Skeletal muscle tissue (tissue), 4 donors: Measurements from ENCODE around the gene SSBP1. TPM values are rescaled to one million over a fixed set of nuclear protein-coding genes. Genes with fewer than 3 reads are reported as not detected.
"Not testable (repeated sequence)": the region's sequence is repeated elsewhere in the genome, so short reads cannot be mapped to it uniquely, and the experiment has no call there.

Experiments used
- H3K27ac ChIP-seq: one replicate; pipeline ENCODE4 v1.7.0; 2013; ENCODE audit warnings: mild to moderate bottlenecking, low read depth, low read length, inconsistent platforms
- H3K27me3 ChIP-seq, 3 donors: one replicate each; pipeline ENCODE4 v1.7.0; 2013; ENCODE audit warnings: low read length in 3 of 3; ENCODE audit not compliant: control insufficient read depth in 3 of 3, insufficient read depth in 3 of 3
- H3K36me3 ChIP-seq, 3 donors: one replicate each; pipeline ENCODE4 v1.7.0; 2013; ENCODE audit warnings: low read length in 3 of 3; ENCODE audit not compliant: control insufficient read depth in 3 of 3, insufficient read depth in 3 of 3
- H3K4me1 ChIP-seq, 3 donors: one replicate each; pipeline ENCODE4 v1.7.0; 2013; ENCODE audit warnings: low read length in 3 of 3, mild to moderate bottlenecking in 3 of 3; ENCODE audit not compliant: control insufficient read depth in 3 of 3, insufficient read depth in 3 of 3
- H3K4me3 ChIP-seq, 3 donors: one replicate each; pipeline ENCODE4 v1.7.0; 2013; ENCODE audit warnings: low read length in 3 of 3
- H3K9ac ChIP-seq, 3 donors: one replicate each; pipeline ENCODE4 v1.7.0; 2013; ENCODE audit warnings: low read length in 3 of 3, mild to moderate bottlenecking in 3 of 3, moderate library complexity in 2 of 3, low read depth in 1 of 3
- H3K9me3 ChIP-seq, 3 donors: one replicate each; pipeline ENCODE4 v1.7.0; 2013; ENCODE audit warnings: low read length in 3 of 3; ENCODE audit not compliant: control insufficient read depth in 3 of 3
- total RNA-seq: library from RNA; depleted of rRNA; stranded (reverse); fragments of >200 nt; gene quantifications from one replicate; pipeline ENCODE4 v1.2.3, GENCODE V29; 2014
- donor health status: Osteomylitis.

Gene SSBP1
- total RNA-seq, 1 donor from 2014 or later, result 101 TPM

DNA sequence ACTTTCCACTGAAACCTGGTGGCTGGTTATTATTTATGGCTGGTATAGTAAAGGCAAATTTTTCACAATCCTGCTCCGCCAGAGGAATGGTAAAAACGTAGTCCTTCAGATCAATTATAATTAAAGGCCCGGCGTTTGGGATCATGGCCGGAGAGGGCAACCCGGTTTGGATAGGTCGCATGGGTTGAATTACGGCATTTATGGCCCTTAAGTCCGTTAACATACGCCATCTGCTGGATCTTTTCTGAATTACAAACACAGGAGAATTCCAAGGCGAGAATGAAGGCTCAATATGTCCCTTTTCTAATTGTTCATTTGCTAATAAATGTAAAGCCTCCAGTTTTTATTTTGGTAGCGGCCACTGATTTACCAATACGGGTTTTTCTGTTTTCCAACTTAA, 14.5 kb downstream of the SSBP1 start:
- H3K9me3 ChIP-seq, result peaks cover 3 to 7% (median 4%) of the 10 kb centered on the region in 3 donors
- H3K27ac ChIP-seq, result no peak overlapping the region
- no peak overlapping the region for H3K4me3 ChIP-seq
- no peak overlapping the region for H3K9ac ChIP-seq
- peaks cover 39 to 63% (median 45%) of the 10 kb centered on the region in 3 donors for H3K36me3 ChIP-seq
- H3K27me3 ChIP-seq, result no peaks in the 10 kb centered on the region
- no peaks in the 10 kb centered on the region for H3K4me1 ChIP-seq

DNA sequence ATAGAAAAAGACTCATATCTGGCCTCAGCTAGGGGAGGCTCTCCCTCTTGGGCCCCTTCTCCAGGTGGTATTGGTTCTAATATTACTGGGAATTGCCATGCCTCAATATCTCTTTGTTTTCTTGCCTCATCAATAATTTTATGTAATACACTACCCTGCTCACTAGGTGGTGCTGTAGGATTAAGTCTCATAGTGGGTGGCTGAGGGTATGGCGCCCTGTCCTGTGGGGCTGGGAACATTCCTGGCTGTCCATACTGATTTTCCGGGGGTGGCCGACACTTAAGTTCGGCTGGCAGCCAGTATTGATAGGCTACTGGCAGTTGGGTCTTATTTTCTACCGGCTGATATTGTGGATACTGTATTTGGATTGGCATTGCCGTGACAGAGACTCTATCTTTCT, 16.8 kb downstream of the SSBP1 start:
- H3K36me3 ChIP-seq, result peaks cover 34 to 60% (median 49%) of the 10 kb centered on the region in 3 donors
- H3K27me3 ChIP-seq, result no peaks in the 10 kb centered on the region
- peaks cover 3 to 7% (median 4%) of the 10 kb centered on the region in 3 donors for H3K9me3 ChIP-seq
- H3K4me3 ChIP-seq, result no peak overlapping the region
- no peak overlapping the region for H3K27ac ChIP-seq
- no peak overlapping the region for H3K9ac ChIP-seq
- no peaks in the 10 kb centered on the region for H3K4me1 ChIP-seq

DNA sequence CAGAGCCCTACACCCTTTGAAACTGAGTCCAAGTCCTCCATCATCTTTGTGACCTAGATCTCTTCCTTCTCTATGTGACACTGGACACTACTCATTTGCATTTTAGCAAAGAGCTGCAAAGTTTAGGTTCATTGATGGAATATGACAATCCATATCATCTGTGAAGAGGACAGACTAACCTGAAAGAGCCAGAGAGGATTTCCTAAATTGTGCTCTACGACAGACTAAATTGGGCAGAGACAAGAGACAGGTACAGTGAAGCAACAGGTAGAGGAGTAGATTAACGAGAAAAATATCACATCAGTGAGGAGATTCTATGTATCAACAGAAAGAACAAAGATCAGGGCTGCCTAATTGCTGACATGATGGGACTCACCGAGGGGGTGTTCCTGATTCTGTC, 25.6 kb downstream of the SSBP1 start, which contains the start of gene TAS2R3:
Gene TAS2R3 (plus strand): TSS at position 301 of the 400 bp plus-strand sequence. CDS start 62 bp downstream, at position 363.
- no peak within 1 kb of the TSS for H3K4me3 ChIP-seq
- no peaks in the 10 kb centered on the region for H3K27me3 ChIP-seq
- no peaks in the 10 kb centered on the region for H3K4me1 ChIP-seq
- no peaks in the 10 kb centered on the region for H3K9me3 ChIP-seq
- peaks cover 6 to 29% (median 24%) of the 10 kb centered on the region in 3 donors for H3K36me3 ChIP-seq
- no peak within 1 kb of the TSS for H3K27ac ChIP-seq
- H3K9ac ChIP-seq, result no peak within 1 kb of the TSS

DNA sequence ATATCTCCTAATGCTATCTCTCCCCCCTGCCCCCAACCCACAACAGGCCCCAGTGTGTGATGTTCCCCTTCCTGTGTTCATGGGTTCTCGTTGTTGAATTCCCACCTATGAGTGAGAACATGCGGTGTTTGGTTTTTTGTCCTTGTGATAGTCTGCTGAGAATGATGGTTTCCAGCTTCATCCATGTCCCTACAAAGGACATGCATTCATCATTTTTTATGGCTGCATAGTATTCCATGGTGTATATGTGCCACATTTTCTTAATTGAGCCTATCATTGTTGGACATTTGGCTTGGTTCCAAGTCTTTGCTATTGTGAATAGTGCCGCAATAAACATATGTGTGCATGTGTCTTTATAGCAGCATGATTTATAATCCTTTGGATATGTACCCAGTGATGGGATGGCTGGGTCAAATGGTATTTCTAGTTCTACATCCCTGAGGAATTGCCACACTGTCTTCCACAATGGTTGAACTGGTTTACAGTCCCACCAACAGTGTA, 32.0 kb downstream of the SSBP1 start:
- not testable (repeated sequence) for H3K9me3 ChIP-seq, H3K4me3 ChIP-seq, H3K27me3 ChIP-seq, H3K4me1 ChIP-seq, H3K27ac ChIP-seq, H3K36me3 ChIP-seq, H3K9ac ChIP-seq

DNA sequence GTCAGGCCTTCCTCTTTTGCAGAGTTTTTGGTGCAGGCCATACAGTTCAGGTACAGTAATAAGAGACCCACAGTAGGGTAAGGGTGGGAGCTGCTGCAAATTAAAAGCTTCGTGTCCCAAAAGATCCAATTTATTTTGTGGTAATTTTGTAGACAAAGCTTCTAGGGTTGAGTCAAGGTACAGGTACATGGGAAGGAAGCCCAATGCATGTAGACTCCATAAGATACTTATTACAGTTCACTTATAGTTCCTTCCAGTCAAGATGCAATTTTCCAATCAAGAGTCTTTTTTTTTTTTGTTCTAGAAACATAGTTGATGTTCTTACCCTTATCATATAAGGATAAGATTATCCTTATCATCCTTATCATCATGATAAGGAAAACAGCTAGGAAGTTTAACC, 38.2 kb downstream of the SSBP1 start, which contains the start of gene TAS2R4:
Gene TAS2R4 (plus strand): TSS at position 301 of the 400 bp plus-strand sequence. CDS start 1,815 bp downstream, outside the sequence.
- Histone ChIP-seq H3K9me3 (no peaks in the 10 kb centered on the region), H3K36me3 (peaks cover 3 to 11% (median 8%) of the 10 kb centered on the region in 3 donors), H3K27ac (no peak within 1 kb of the TSS), H3K4me1 (no peaks in the 10 kb centered on the region), H3K9ac (no peak within 1 kb of the TSS), H3K4me3 (no peak within 1 kb of the TSS), H3K27me3 (no peaks in the 10 kb centered on the region)

DNA sequence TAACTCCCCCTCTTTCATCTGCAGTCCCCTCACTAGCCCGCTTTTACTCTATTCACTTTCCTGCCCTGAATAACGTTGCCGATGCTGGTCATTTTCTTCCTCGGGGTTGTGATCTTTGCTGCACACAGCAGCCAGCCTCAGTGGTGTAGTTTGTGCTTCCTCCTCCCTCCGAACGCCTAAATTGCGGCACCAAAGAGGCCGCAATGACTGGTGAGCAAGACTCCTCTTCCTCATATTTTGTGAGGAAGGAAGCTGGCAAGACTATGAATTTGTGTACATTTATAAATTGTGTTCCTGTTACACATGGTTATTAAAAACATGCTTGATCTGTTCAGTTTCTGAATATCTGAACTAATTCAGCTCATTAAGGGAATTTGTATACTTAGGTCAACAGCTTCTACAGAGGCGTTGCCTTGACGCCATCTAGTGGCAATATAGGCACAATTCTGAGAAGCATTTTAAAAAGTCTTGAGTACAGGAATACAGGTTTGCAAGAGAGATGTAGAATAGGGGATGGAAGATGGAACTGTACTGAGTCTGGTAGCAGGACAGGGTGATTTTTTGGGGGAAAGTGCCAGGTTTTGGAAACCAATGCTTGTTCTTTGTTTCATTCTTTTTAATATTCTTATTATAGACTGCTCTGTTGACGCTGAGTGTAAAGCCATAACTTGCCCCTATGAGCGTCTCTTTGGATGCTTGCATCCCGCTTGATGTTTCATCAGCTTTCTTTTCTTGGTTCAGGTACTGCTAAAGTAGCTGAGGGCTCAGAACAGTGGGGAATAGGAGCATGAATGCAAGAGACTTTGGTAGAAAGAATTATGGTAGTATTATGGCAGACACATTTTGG, 47.8 kb downstream of the SSBP1 start:
- Histone ChIP-seq H3K9ac (no peak overlapping the region), H3K4me3 (no peak overlapping the region), H3K36me3 (peaks cover 2 to 6% (median 4%) of the 10 kb centered on the region in 3 donors), H3K9me3 (no peaks in the 10 kb centered on the region), H3K4me1 (no peaks in the 10 kb centered on the region), H3K27ac (no peak overlapping the region), H3K27me3 (no peaks in the 10 kb centered on the region)

DNA sequence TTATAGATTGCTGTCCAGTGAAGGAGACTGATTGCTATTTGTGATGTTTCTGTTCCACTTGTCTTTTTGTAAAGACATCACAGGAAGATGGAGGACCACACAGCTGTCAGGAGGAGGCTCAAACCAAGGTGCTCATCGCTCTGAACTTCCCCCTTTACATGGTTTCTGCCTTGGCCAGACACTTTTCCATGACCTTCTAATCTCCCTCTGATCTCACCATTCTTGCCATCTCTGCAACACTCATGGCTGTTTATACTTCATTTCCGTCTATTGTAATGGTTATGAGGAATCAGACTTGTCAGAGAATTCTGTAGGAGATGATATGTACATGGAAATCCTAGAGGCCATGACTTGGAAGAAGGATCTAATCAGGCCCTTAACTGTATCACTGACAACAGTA, 50.1 kb downstream of the SSBP1 start:
- no peak overlapping the region for H3K4me3 ChIP-seq
- no peak overlapping the region for H3K27ac ChIP-seq
- H3K36me3 ChIP-seq, result peaks cover 2 to 6% (median 4%) of the 10 kb centered on the region in 3 donors
- no peak overlapping the region for H3K9ac ChIP-seq
- H3K9me3 ChIP-seq, result no peaks in the 10 kb centered on the region
- H3K4me1 ChIP-seq, result no peaks in the 10 kb centered on the region
- H3K27me3 ChIP-seq, result no peaks in the 10 kb centered on the region

DNA sequence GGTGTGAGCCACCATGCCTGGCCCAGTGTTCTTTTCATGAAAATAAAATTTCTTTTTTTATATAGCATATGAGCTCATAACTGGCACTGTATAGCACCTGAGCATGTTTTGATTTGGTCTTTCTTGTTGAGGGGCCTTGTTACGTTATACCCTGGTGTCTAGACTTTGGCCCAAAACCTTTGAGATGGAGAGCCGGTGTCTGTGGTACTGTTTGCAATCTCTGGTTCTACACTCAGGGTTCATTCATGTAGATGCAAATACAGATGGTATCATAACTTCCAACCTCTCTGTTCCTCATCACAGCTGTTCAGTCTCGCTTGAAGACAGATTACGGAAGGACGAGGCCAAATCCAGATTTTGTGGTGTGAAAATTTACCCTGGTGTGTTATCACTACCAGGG, 51.8 kb downstream of the SSBP1 start, which contains the start of gene TAS2R5:
Gene TAS2R5 (plus strand): TSS at position 301 of the 400 bp plus-strand sequence. CDS start 145 bp downstream, outside the sequence.
- H3K4me1 ChIP-seq, result no peaks in the 10 kb centered on the region
- H3K36me3 ChIP-seq, result peaks cover 2 to 6% (median 4%) of the 10 kb centered on the region in 3 donors
- no peaks in the 10 kb centered on the region for H3K9me3 ChIP-seq
- no peaks in the 10 kb centered on the region for H3K27me3 ChIP-seq
- H3K4me3 ChIP-seq, result no peak within 1 kb of the TSS
- H3K9ac ChIP-seq, result no peak within 1 kb of the TSS
- no peak within 1 kb of the TSS for H3K27ac ChIP-seq

DNA sequence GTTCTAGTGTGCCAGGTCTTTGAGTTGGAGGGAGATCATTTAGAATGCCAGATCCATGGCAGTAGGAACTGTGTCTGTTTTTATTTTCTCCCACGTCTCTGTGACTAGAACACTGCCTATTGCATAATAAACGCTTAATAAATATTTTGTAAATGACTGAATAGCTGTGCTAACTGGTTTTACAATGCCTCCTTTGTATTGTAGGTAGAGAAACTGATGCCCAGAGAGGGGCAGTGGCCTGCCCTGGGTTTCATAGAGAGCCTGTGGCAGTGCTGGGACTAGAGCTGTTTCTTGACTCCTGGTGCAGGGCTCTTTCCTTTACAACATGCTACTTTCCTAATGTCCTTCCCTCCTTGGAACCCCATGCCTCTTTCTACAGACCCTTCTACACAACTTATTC, 54.4 kb downstream of the SSBP1 start:
- no peaks in the 10 kb centered on the region for H3K9me3 ChIP-seq
- H3K27me3 ChIP-seq, result no peaks in the 10 kb centered on the region
- H3K27ac ChIP-seq, result no peak overlapping the region
- H3K4me1 ChIP-seq, result no peaks in the 10 kb centered on the region
- H3K4me3 ChIP-seq, result no peak overlapping the region
- H3K36me3 ChIP-seq, result peaks cover 2 to 6% (median 4%) of the 10 kb centered on the region in 3 donors
- no peak overlapping the region for H3K9ac ChIP-seq
